ENCODE measurements around the gene KIF3B.
"Not testable (repeated sequence)": the region's sequence is repeated elsewhere in the genome, so short reads cannot be mapped to it uniquely, and the experiment has no call there.

Gene KIF3B

GRCh38 chr20:32357869-32358631 lies 80.6 kb downstream of the KIF3B start, which contains the start of gene ASXL1:
Gene ASXL1, plus strand, starts transcription at chr20:32358331. Its CDS starts 445 bp downstream, at chr20:32358776.
- DNase-seq, result peak; percentile 80

- DNase-seq, result no peak
Measured at GRCh38 chr20:32358632-32358882, 81.1 kb downstream of the KIF3B start.

GRCh38 chr20:32358883-32359632 lies 81.6 kb downstream of the KIF3B start:
- no peak for DNase-seq

- DNase-seq, result no peak
Measured at GRCh38 chr20:32359633-32360332, 82.3 kb downstream of the KIF3B start.

- DNase-seq, result no peak
Measured at GRCh38 chr20:32360333-32360634, 82.8 kb downstream of the KIF3B start.

- no peak for DNase-seq
Measured at GRCh38 chr20:32362901-32363364, 85.5 kb downstream of the KIF3B start.

GRCh38 chr20:32363492-32363891 lies 86.0 kb downstream of the KIF3B start:
- no peak for DNase-seq

GRCh38 chr20:32364554-32365208 lies 87.2 kb downstream of the KIF3B start:
- DNase-seq, result no peak

GRCh38 chr20:32365564-32365963 lies 88.1 kb downstream of the KIF3B start:
- no peak for DNase-seq

- DNase-seq, result no peak
Measured at GRCh38 chr20:32366380-32366779, 88.9 kb downstream of the KIF3B start.

GRCh38 chr20:32368323-32368722 lies 90.9 kb downstream of the KIF3B start:
- no peak for DNase-seq

- no peak for DNase-seq
Measured at GRCh38 chr20:32368925-32369324, 91.5 kb downstream of the KIF3B start.

- DNase-seq, result no peak
Measured at GRCh38 chr20:32370897-32371296, 93.4 kb downstream of the KIF3B start.

- no peak for DNase-seq
Measured at GRCh38 chr20:32378461-32378860, 101.0 kb downstream of the KIF3B start.

GRCh38 chr20:32380037-32380436 lies 102.6 kb downstream of the KIF3B start:
- DNase-seq, result not testable (repeated sequence)

GRCh38 chr20:32380745-32381144 lies 103.3 kb downstream of the KIF3B start:
- DNase-seq, result no peak

GRCh38 chr20:32382102-32382950 lies 104.9 kb downstream of the KIF3B start:
- no peak for DNase-seq

- not testable (repeated sequence) for DNase-seq
Measured at GRCh38 chr20:32383441-32383840, 106.0 kb downstream of the KIF3B start.
